H9 (cell line): ENCODE measurements around the gene EPN3. TPM values are rescaled to one million over a fixed set of nuclear protein-coding genes. Genes with fewer than 3 reads are reported as not detected.

Experiments used
- DNase-seq: peaks from one replicate; pipeline ENCODE4 v3.0.0-alpha.2; 2017
- H2AFZ ChIP-seq: one replicate; pipeline ENCODE4 v1.6.1; 2013; ENCODE audit warnings: mild to moderate bottlenecking, low read length, control low read depth, moderate library complexity
- H2AK5ac ChIP-seq: 2 replicates; pipeline ENCODE4 v1.6.1; 2013; ENCODE audit warnings: low read length, control low read depth, mixed read lengths; ENCODE audit not compliant: insufficient read length
- H2BK120ac ChIP-seq: one replicate; pipeline ENCODE4 v1.6.1; 2013; ENCODE audit warnings: low read depth, mild to moderate bottlenecking, low read length, control low read depth, inconsistent platforms; ENCODE audit not compliant: poor library complexity, severe bottlenecking
- H2BK12ac ChIP-seq: 2 replicates; pipeline ENCODE4 v1.6.1; 2013; ENCODE audit warnings: low read length, control low read depth, mixed read lengths, low read depth; ENCODE audit not compliant: insufficient read length
- H2BK15ac ChIP-seq: 2 replicates; pipeline ENCODE4 v1.6.1; 2013; ENCODE audit warnings: low read depth, low read length, control low read depth
- H2BK20ac ChIP-seq: one replicate; pipeline ENCODE4 v1.6.1; 2013; ENCODE audit warnings: low read depth, mild to moderate bottlenecking, low read length, control low read depth, inconsistent platforms; ENCODE audit not compliant: poor library complexity, severe bottlenecking
- H2BK5ac ChIP-seq: 2 replicates; pipeline ENCODE4 v1.6.1; 2013; ENCODE audit warnings: low read length, control low read depth, mixed read lengths; ENCODE audit not compliant: insufficient read length
- H3K14ac ChIP-seq: 2 replicates; pipeline ENCODE4 v1.6.1; 2013; ENCODE audit warnings: low read length, control low read depth; ENCODE audit not compliant: insufficient read depth
- H3K18ac ChIP-seq: 2 replicates; pipeline ENCODE4 v1.6.1; 2013; ENCODE audit warnings: low read depth, mild to moderate bottlenecking, mixed read lengths, low read length, control low read depth; ENCODE audit not compliant: insufficient read length
- H3K23ac ChIP-seq: 2 replicates; pipeline ENCODE4 v1.6.1; 2013; ENCODE audit warnings: low read length, control low read depth, mixed read lengths, low read depth; ENCODE audit not compliant: insufficient read length
- H3K23me2 ChIP-seq: 2 replicates; pipeline ENCODE4 v1.6.1; 2013; ENCODE audit warnings: low read depth, mild to moderate bottlenecking, mixed read lengths, low read length, control low read depth; ENCODE audit not compliant: insufficient read length, poor library complexity, severe bottlenecking
- H3K27ac ChIP-seq: 2 replicates; pipeline ENCODE4 v1.5.1; 2013; ENCODE audit warnings: low read length, control low read depth, mixed read lengths, low read depth; ENCODE audit not compliant: insufficient read length
- H3K27me3 ChIP-seq: 2 replicates; pipeline ENCODE4 v1.6.1; 2013; ENCODE audit warnings: low read length, control low read depth, inconsistent platforms; ENCODE audit not compliant: insufficient read depth
- H3K4ac ChIP-seq: 2 replicates; pipeline ENCODE4 v1.6.1; 2013; ENCODE audit warnings: low read depth, mild to moderate bottlenecking, control low read depth, inconsistent platforms, low read length, moderate library complexity
- H3K4me1 ChIP-seq: 2 replicates; pipeline ENCODE4 v1.6.1; 2013; ENCODE audit warnings: low read length, control low read depth, inconsistent platforms; ENCODE audit not compliant: insufficient read depth
- H3K4me2 ChIP-seq: 2 replicates; pipeline ENCODE4 v1.6.1; 2013; ENCODE audit warnings: low read length, control low read depth, mixed read lengths; ENCODE audit not compliant: insufficient read length, insufficient read depth
- H3K56ac ChIP-seq: 2 replicates; pipeline ENCODE4 v1.6.1; 2013; ENCODE audit warnings: low read depth, mild to moderate bottlenecking, mixed read lengths, low read length, control low read depth; ENCODE audit not compliant: insufficient read length
- H3K79me1 ChIP-seq: 2 replicates; pipeline ENCODE4 v1.6.1; 2013; ENCODE audit warnings: low read depth, mild to moderate bottlenecking, moderate library complexity, low read length, control low read depth, inconsistent platforms; ENCODE audit not compliant: insufficient read depth, poor library complexity, severe bottlenecking
- H3K79me2 ChIP-seq: 2 replicates; pipeline ENCODE4 v1.6.1; 2013; ENCODE audit warnings: low read length, control low read depth, inconsistent platforms; ENCODE audit not compliant: insufficient read depth
- H3K9ac ChIP-seq: 2 replicates; pipeline ENCODE4 v1.6.1; 2013; ENCODE audit warnings: low read length, control low read depth, mixed read lengths; ENCODE audit not compliant: insufficient read length; ENCODE audit errors: extremely low read depth
- H3K9me3 ChIP-seq: one replicate; pipeline ENCODE4 v1.6.1; 2013; ENCODE audit warnings: low read depth, low read length, inconsistent platforms; ENCODE audit not compliant: control insufficient read depth
- H3T11ph ChIP-seq: one replicate; pipeline ENCODE4 v1.6.1; 2013; ENCODE audit warnings: mild to moderate bottlenecking, low read length, control low read depth, inconsistent platforms
- H4K20me1 ChIP-seq: one replicate; pipeline ENCODE4 v1.6.1; 2013; ENCODE audit not compliant: control insufficient read depth, insufficient read length, insufficient read depth
- H4K5ac ChIP-seq: 2 replicates; pipeline ENCODE4 v1.6.1; 2013; ENCODE audit warnings: low read depth, mild to moderate bottlenecking, mixed read lengths, low read length, control low read depth; ENCODE audit not compliant: insufficient read length
- H4K8ac ChIP-seq: replicated peaks from 2 replicates; pipeline ENCODE4 v1.6.1; 2013; ENCODE audit warnings: low read length, control low read depth, mixed read lengths, low read depth; ENCODE audit not compliant: insufficient read length
- H4K91ac ChIP-seq: 2 replicates; pipeline ENCODE4 v1.6.1; 2013; ENCODE audit warnings: low read depth, mild to moderate bottlenecking, moderate library complexity, mixed read lengths, low read length, control low read depth; ENCODE audit not compliant: insufficient read length
- H3K27ac Mint-ChIP-seq, 3 experiments: 2 replicates in 2 of 3; 3 replicates in 1 of 3; pipeline ENCODE4 v1.8.0; 2020 to 2021; ENCODE audit warnings: mixed read lengths in 3 of 3, mild to moderate bottlenecking in 1 of 3, moderate library complexity in 1 of 3
- H3K27me3 Mint-ChIP-seq: 2 replicates; pipeline ENCODE4 v1.8.0; 2021; ENCODE audit warnings: low read depth, mild to moderate bottlenecking, moderate library complexity, mixed read lengths
- H3K36me3 Mint-ChIP-seq, 3 experiments: 2 replicates in 2 of 3; 3 replicates in 1 of 3; pipeline ENCODE4 v1.8.0; 2020 to 2021; ENCODE audit warnings: low read depth in 3 of 3, mixed read lengths in 3 of 3; ENCODE audit not compliant: insufficient read depth in 1 of 3
- H3K4me1 Mint-ChIP-seq, 2 experiments: 2 replicates each; pipeline ENCODE4 v1.8.0; 2020; ENCODE audit warnings: mixed read lengths in 2 of 2
- H3K4me3 Mint-ChIP-seq, 2 experiments: 2 replicates in 1 of 2; 3 replicates in 1 of 2; pipeline ENCODE4 v1.8.0; 2020 to 2021; ENCODE audit warnings: mild to moderate bottlenecking in 2 of 2, mixed read lengths in 2 of 2, moderate library complexity in 1 of 2
- H3K9me3 Mint-ChIP-seq, 2 experiments: 2 replicates in 1 of 2; 3 replicates in 1 of 2; pipeline ENCODE4 v1.8.0; 2020; ENCODE audit warnings: mild to moderate bottlenecking in 2 of 2, mixed read lengths in 2 of 2, moderate library complexity in 1 of 2
- WGBS: extraction: QIAGEN DNeasy Blood & Tissue Kit; methylation state at CpG from one replicate; pipeline ENCODE4 v1.1.7; 2013; ENCODE audit warnings: missing lambda C conversion rate, low lambda C conversion rate, mixed read lengths; ENCODE audit not compliant: insufficient read length; ENCODE audit errors: extremely low coverage; 5-methylcytosine and 5-hydroxymethylcytosine counted together
- total RNA-seq: library from RNA; stranded (reverse); gene quantifications from 2 replicates; pipeline ENCODE4 v1.2.1, GENCODE V29; 2021
- TF ChIP-seq, protein P1 (sequence below): fragments of 200-600 bp; sonication (generic); conservative IDR thresholded peaks from 3 replicates; pipeline ENCODE4 v1.8.0; 2021; ENCODE audit warnings: antibody characterized with exemption, mild to moderate bottlenecking

The EPN3 gene
- total RNA-seq, 1 experiment from 2014 or later, result 1.9 TPM

DNA sequence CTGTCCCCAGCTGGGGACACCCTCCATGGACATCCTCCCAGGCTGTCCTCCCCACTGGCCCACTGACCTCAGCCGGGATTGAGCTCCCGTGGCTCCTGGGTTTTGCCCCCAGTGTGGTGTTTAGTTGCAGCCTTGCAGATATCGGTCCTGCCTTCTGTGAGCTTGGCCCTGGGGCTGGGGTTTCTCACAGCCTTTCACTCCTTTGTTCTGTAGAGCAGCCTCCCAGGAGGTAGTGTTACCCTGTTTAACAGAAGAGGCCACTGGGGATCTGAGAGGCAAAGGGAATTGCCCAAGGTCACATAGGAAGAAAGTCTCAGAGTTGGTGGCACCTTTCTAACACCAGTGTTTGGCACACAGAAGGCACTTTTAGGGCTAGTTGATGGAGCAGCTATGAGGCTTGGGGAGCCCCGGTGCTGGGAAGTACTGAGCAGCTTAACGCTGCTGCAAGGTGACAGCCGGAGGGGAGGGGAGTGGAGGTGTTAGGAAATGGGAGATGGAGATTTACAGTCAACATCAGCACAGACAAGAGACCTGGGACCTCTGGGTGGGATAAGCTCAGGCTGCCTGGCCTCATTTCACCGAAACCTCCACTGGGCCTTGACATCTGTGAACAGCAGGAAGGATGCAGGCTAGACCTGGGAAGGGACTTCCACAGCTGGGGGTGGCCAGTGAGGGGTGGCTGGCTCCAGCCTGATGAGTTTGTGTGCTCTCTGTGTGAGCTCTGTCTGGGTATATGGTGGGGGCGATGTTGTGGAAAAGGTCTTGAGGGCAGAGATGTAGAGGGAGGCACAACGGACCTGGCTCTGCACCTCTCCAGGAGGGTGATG lies 54.1 kb downstream of the EPN3 start:
- Histone ChIP-seq H3K23ac (no peak overlapping the region), H3K27me3 (no peaks in the 10 kb centered on the region), H2BK15ac (no peak overlapping the region), H2AFZ (no peak overlapping the region), H3K23me2 (no peaks in the 10 kb centered on the region), H2AK5ac (no peak overlapping the region), H2BK20ac (no peak overlapping the region), H3K56ac (no peak overlapping the region), H3K4me1 (no peaks in the 10 kb centered on the region), H2BK120ac (peak overlapping the region; percentile 5), H3K9me3 (no peaks in the 10 kb centered on the region), H3K4me2 (no peak overlapping the region), H3K9ac (no peak overlapping the region), H3K27ac (no peak overlapping the region), H3K79me1 (no peaks in the 10 kb centered on the region), H3K79me2 (no peaks in the 10 kb centered on the region), H2BK5ac (no peak overlapping the region), H2BK12ac (no peak overlapping the region), H3K18ac (no peak overlapping the region), H3K14ac (peak overlapping the region; percentile 34; the same call in 1 of the 2 replicates), H4K8ac (no peak overlapping the region), H3T11ph (no peak overlapping the region), H4K91ac (no peak overlapping the region), H4K5ac (no peak overlapping the region), H4K20me1 (no peaks in the 10 kb centered on the region), H3K4ac (no peak overlapping the region)
- H3K36me3 Mint-ChIP-seq, result peaks cover 0 to 6% (median 0%) of the 10 kb centered on the region in 3 experiments; a peak in 4 of 7 replicates
- peak overlapping the region in 1 of 2 experiments; percentile 5; a peak in 2 of 5 replicates for H3K4me3 Mint-ChIP-seq
- H3K27me3 Mint-ChIP-seq, result peaks cover 16% of the 10 kb centered on the region
- peak overlapping the region in 1 of 3 experiments; percentile 71; a peak in 3 of 7 replicates for H3K27ac Mint-ChIP-seq
- no peaks in the 10 kb centered on the region for H3K9me3 Mint-ChIP-seq
- no CpG with 5 or more reads among the region's 9 CpGs for WGBS
- H3K4me1 Mint-ChIP-seq, result peaks cover 29 to 45% of the 10 kb centered on the region in 2 experiments
- TF ChIP-seq, protein P1, sequence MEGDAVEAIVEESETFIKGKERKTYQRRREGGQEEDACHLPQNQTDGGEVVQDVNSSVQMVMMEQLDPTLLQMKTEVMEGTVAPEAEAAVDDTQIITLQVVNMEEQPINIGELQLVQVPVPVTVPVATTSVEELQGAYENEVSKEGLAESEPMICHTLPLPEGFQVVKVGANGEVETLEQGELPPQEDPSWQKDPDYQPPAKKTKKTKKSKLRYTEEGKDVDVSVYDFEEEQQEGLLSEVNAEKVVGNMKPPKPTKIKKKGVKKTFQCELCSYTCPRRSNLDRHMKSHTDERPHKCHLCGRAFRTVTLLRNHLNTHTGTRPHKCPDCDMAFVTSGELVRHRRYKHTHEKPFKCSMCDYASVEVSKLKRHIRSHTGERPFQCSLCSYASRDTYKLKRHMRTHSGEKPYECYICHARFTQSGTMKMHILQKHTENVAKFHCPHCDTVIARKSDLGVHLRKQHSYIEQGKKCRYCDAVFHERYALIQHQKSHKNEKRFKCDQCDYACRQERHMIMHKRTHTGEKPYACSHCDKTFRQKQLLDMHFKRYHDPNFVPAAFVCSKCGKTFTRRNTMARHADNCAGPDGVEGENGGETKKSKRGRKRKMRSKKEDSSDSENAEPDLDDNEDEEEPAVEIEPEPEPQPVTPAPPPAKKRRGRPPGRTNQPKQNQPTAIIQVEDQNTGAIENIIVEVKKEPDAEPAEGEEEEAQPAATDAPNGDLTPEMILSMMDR, result no peak
- no peak for DNase-seq
